Measurements from ENCODE around the gene TGFB3. TPM values are rescaled to one million over a fixed set of nuclear protein-coding genes. Genes with fewer than 3 reads are reported as not detected.

Gene TGFB3
- total and polyA plus RNA-seq, 9 of the 15 experiments (the other 6 are each of a cell fraction or from before 2014, with no cell fraction given), result 0.39 to 2.0 (median 1.0) TPM

- no TSS peak for BruUV-seq (replicated peaks)
- ChIA-PET POLR2A (no interaction called here), CTCF (ENCODE audit: low intra/inter-chr PET ratio) (no interaction called here)
- in situ Hi-C loops (cut with MboI), result no loop called here
- Histone ChIP-seq H3K9me1 (ENCODE audit: control insufficient read depth, insufficient read depth, low read length) (no peaks in the 10 kb centered on the region), H3K4me3 (no peak overlapping the region), H2AFZ (ENCODE audit: low read depth, low read length) (no peak overlapping the region), H3K27ac (ENCODE audit: extremely low read depth, low read depth, low read length) (no peak overlapping the region), H3K36me3 (ENCODE audit: control insufficient read depth, insufficient read depth, low read length) (no peaks in the 10 kb centered on the region), H3K79me2 (ENCODE audit: control insufficient read depth, insufficient read depth, low read length) (no peaks in the 10 kb centered on the region), H3K27me3 (ENCODE audit: control insufficient read depth in 2 of 2, insufficient read depth in 2 of 2, low read length in 2 of 2) (no peaks in the 10 kb centered on the region), H3K9ac (ENCODE audit: insufficient read depth in 1 of 2, low read depth in 2 of 2, low read length in 2 of 2) (no peak overlapping the region), H3K9me3 (replicated peaks; ENCODE audit: control insufficient read depth, insufficient read depth, low read depth, low read length) (0 out of 2 replicates have a peak, but pooled peaks cover 2% of the 10 kb centered on the region), H3K4me2 (ENCODE audit: insufficient read depth, low read length) (no peak overlapping the region), H3K4me1 (replicated peaks in 1 of 2; ENCODE audit: control insufficient read depth in 2 of 2, insufficient read depth in 2 of 2, low read length in 2 of 2) (no peaks in the 10 kb centered on the region; a peak in 1 of 5 replicates), H4K20me1 (replicated peaks; ENCODE audit: control insufficient read depth, insufficient read depth, low read length) (no peaks in the 10 kb centered on the region)
- FAIRE-seq (no peak), ATAC-seq (no peak), DNase-seq (ENCODE audit: extremely low read depth in 1 of 4, low spot score in 3 of 4) (no peak)
- intact Hi-C loops (cut with micrococcal nuclease), result no loop called here
- 0% methylated on average over 1 of the region's 1 CpG for WGBS (ENCODE audit: insufficient coverage, low coverage, missing lambda C conversion rate)
- no peak for TF ChIP-seq FOXK1 (CRISPR knock-in tag; IDR thresholded peaks at IDR 0.05; ENCODE audit: borderline replicate concordance)
- TF ChIP-seq ZBTB17 (CRISPR knock-in tag; IDR thresholded peaks at IDR 0.05), result no peak
- no peak for TF ChIP-seq CHAMP1 (IDR thresholded peaks at IDR 0.05)
- TF ChIP-seq ZNF695 (CRISPR knock-in tag; IDR thresholded peaks at IDR 0.05), result no peak
- no peak for TF ChIP-seq SNIP1 (IDR thresholded peaks at IDR 0.05; ENCODE audit: low read depth)
- TF ChIP-seq TAF15 (IDR thresholded peaks at IDR 0.05; ENCODE audit: low read depth, low read length), result no peak
- TF ChIP-seq TOE1 (IDR thresholded peaks at IDR 0.05; ENCODE audit: borderline replicate concordance), result no peak
- TF ChIP-seq TOE1 (CRISPR knock-in tag; IDR thresholded peaks at IDR 0.05; ENCODE audit: borderline replicate concordance, low read depth), result no peak
- no peak for TF ChIP-seq TBL1XR1 (IDR thresholded peaks at IDR 0.05; ENCODE audit: low read length in 2 of 2)
- no peak for TF ChIP-seq GMEB1 (CRISPR knock-in tag; IDR thresholded peaks at IDR 0.05)
- TF ChIP-seq RBM39 (optimal IDR thresholded peaks at IDR 0.05; ENCODE audit: low read depth, low read length), result no peak
- no peak for TF ChIP-seq KDM4B (IDR thresholded peaks at IDR 0.05; ENCODE audit: borderline replicate concordance in 2 of 2, low read depth in 1 of 2)
- no peak for TF ChIP-seq ZFP1 (CRISPR knock-in tag; IDR thresholded peaks at IDR 0.05)
- TF ChIP-seq ZNF174 (CRISPR knock-in tag; IDR thresholded peaks at IDR 0.05), result no peak
- no peak for TF ChIP-seq ARID1B (IDR thresholded peaks at IDR 0.05)
- no peak for TF ChIP-seq GATAD2A (IDR thresholded peaks at IDR 0.05)
- TF ChIP-seq SREBF2 (CRISPR knock-in tag; IDR thresholded peaks at IDR 0.05), result no peak
Observed at GRCh38 chr14:76015668-76016067, 33.9 kb upstream of the TGFB3 start.

Measured in K562 (cell line).